ENCODE results near the gene DISP3.
"Not testable (repeated sequence)": the region's sequence is repeated elsewhere in the genome, so short reads cannot be mapped to it uniquely, and the experiment has no call there.

DISP3 gene

DNA sequence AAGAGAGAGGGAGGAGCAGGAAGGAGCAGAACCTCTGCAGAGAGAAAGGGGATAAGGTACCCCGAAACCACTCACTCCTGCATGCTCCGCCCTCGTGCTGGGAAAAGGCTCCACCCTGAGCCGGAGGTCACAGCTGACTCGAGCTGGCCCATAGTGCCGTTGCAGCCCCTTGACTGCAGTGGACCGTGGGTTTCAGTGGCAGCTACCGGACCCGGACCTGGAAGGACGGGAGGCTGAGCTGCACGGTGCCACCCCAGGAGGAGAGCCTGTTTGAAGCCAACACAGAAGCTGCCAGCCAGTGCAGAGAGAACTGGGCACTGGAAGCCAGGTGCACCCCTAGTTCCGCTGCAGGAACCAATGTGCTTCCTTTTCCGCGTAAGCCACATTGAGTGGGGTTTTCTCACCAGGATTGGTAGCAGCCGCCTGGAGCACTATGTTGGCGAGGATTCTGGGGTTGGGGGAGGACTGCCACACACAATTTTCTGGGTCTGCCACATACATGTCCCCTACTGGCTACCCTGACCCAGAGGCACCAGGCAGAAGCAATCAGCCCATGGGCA, 91.9 kb downstream of the DISP3 start:
- H3K9ac ChIP-seq (ENCODE audit: low read length): no peak overlapping the region
- no peaks in the 10 kb centered on the region for H3K9me3 ChIP-seq (ENCODE audit: control insufficient read depth, insufficient read depth, low read depth, low read length)
- no peaks in the 10 kb centered on the region for H3K36me3 ChIP-seq (ENCODE audit: control insufficient read depth, insufficient read depth, low read length)
- H3K27me3 ChIP-seq (ENCODE audit: control insufficient read depth, insufficient read depth, low read length): no peaks in the 10 kb centered on the region
- no peak overlapping the region for H3K27ac ChIP-seq (ENCODE audit: low read depth, low read length)
- no peak overlapping the region for H3K4me3 ChIP-seq (ENCODE audit: low read depth, low read length)
- peaks cover 16% of the 10 kb centered on the region for H3K4me1 ChIP-seq (ENCODE audit: control insufficient read depth, insufficient read depth, low read length)

- no peaks in the 10 kb centered on the region for H3K9me3 ChIP-seq (ENCODE audit: control insufficient read depth, insufficient read depth, low read depth, low read length)
- H3K9ac ChIP-seq (ENCODE audit: low read length): no peak overlapping the region
- no peak overlapping the region for H3K27ac ChIP-seq (ENCODE audit: low read depth, low read length)
- H3K27me3 ChIP-seq (ENCODE audit: control insufficient read depth, insufficient read depth, low read length): no peaks in the 10 kb centered on the region
- no peak overlapping the region for H3K4me3 ChIP-seq (ENCODE audit: low read depth, low read length)
- peaks cover 4% of the 10 kb centered on the region for H3K4me1 ChIP-seq (ENCODE audit: control insufficient read depth, insufficient read depth, low read length)
- no peaks in the 10 kb centered on the region for H3K36me3 ChIP-seq (ENCODE audit: control insufficient read depth, insufficient read depth, low read length)
These were observed 93.1 kb downstream of the DISP3 start for GRCh38 chr1:11571906-11572616.

GRCh38 chr1:11573116-11573692, 94.2 kb downstream of the DISP3 start:
- no peak overlapping the region for H3K4me3 ChIP-seq (ENCODE audit: low read depth, low read length)
- peaks cover 2% of the 10 kb centered on the region for H3K4me1 ChIP-seq (ENCODE audit: control insufficient read depth, insufficient read depth, low read length)
- no peak overlapping the region for H3K9ac ChIP-seq (ENCODE audit: low read length)
- no peaks in the 10 kb centered on the region for H3K36me3 ChIP-seq (ENCODE audit: control insufficient read depth, insufficient read depth, low read length)
- H3K9me3 ChIP-seq (ENCODE audit: control insufficient read depth, insufficient read depth, low read depth, low read length): no peaks in the 10 kb centered on the region
- H3K27ac ChIP-seq (ENCODE audit: low read depth, low read length): no peak overlapping the region
- H3K27me3 ChIP-seq (ENCODE audit: control insufficient read depth, insufficient read depth, low read length): no peaks in the 10 kb centered on the region

GRCh38 chr1:11575553-11575952, 96.6 kb downstream of the DISP3 start:
- H3K36me3 ChIP-seq (ENCODE audit: control insufficient read depth, insufficient read depth, low read length): no peaks in the 10 kb centered on the region
- H3K27ac ChIP-seq (ENCODE audit: low read depth, low read length): no peak overlapping the region
- peaks cover 2% of the 10 kb centered on the region; the same call in 1 of the 2 replicates for H3K27me3 ChIP-seq (ENCODE audit: control insufficient read depth, insufficient read depth, low read length)
- no peak overlapping the region for H3K9ac ChIP-seq (ENCODE audit: low read length)
- H3K9me3 ChIP-seq (ENCODE audit: control insufficient read depth, insufficient read depth, low read depth, low read length): no peaks in the 10 kb centered on the region
- H3K4me1 ChIP-seq (ENCODE audit: control insufficient read depth, insufficient read depth, low read length): peaks cover 2% of the 10 kb centered on the region
- no peak overlapping the region for H3K4me3 ChIP-seq (ENCODE audit: low read depth, low read length)

DNA sequence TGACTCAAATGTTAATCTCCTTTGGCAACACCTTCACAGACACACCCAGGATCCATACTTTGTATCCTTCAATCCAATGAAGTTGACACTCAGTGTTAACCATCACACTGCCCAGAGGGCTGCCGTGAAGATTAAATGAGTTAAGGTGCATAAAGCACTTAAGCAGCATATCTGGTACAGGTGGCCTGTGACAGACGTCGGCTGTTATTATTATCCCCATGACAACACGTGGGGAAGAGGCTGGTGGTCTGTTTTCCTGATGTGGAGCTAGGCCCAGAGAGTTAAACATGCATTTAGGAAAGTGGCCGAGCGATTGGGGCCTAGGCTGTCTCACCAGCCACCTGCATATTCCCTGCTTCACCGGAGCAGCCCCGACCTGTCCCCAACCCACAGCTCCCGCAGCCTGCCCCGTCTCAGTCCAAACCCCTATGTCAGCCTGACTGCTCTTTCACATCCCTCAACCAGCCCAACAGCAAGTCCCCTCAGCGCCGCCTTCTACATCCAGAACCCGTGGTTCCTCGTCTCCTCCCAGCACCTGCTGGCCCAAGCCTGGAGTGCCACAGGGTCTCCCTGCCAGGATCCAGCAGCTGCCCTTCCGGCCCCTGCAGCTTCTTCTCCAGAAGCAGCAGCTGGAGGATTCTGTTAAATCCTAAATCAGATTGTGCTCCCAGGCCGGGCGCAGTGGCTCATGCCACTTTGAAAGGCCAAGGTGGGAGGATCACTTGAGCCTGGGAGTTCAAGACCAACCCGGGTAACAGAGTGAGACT, 97.3 kb downstream of the DISP3 start:
- H3K9me3 ChIP-seq (ENCODE audit: control insufficient read depth, insufficient read depth, low read depth, low read length): no peaks in the 10 kb centered on the region
- H3K9ac ChIP-seq (ENCODE audit: low read length): no peak overlapping the region
- H3K4me1 ChIP-seq (ENCODE audit: control insufficient read depth, insufficient read depth, low read length): peaks cover 2% of the 10 kb centered on the region
- H3K27ac ChIP-seq (ENCODE audit: low read depth, low read length): no peak overlapping the region
- peaks cover 2% of the 10 kb centered on the region; the same call in 1 of the 2 replicates for H3K27me3 ChIP-seq (ENCODE audit: control insufficient read depth, insufficient read depth, low read length)
- no peak overlapping the region for H3K4me3 ChIP-seq (ENCODE audit: low read depth, low read length)
- no peaks in the 10 kb centered on the region for H3K36me3 ChIP-seq (ENCODE audit: control insufficient read depth, insufficient read depth, low read length)

GRCh38 chr1:11578004-11578403, 99.0 kb downstream of the DISP3 start:
- no peaks in the 10 kb centered on the region for H3K4me1 ChIP-seq (ENCODE audit: control insufficient read depth, insufficient read depth, low read length)
- no peak overlapping the region for H3K9ac ChIP-seq (ENCODE audit: low read length)
- no peaks in the 10 kb centered on the region for H3K36me3 ChIP-seq (ENCODE audit: control insufficient read depth, insufficient read depth, low read length)
- H3K27ac ChIP-seq (ENCODE audit: low read depth, low read length): no peak overlapping the region
- no peak overlapping the region for H3K4me3 ChIP-seq (ENCODE audit: low read depth, low read length)
- H3K9me3 ChIP-seq (ENCODE audit: control insufficient read depth, insufficient read depth, low read depth, low read length): no peaks in the 10 kb centered on the region
- peaks cover 2% of the 10 kb centered on the region; the same call in 1 of the 2 replicates for H3K27me3 ChIP-seq (ENCODE audit: control insufficient read depth, insufficient read depth, low read length)

DNA sequence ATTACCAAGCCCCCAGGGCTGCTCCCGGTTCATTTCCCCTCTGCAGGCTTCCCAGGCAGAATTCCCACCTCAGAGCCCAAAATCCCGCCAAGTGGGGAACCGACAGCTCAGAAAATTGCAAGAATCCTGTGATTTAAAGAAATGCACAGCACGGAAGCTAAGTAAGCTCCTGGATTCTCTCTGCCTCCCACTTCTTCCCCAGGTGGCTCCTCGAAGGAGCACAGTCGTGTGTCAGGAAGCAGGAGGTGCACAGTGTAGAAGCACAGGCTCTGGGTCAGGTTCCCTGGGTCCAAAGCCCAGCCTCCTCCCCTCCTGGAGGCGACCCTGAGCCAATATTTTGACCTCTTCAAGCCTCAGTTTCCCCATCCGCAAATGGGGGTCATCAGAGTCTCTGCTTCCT, 100.6 kb downstream of the DISP3 start:
- H3K4me3 ChIP-seq (ENCODE audit: low read depth, low read length): no peak overlapping the region
- no peak overlapping the region for H3K27ac ChIP-seq (ENCODE audit: low read depth, low read length)
- no peaks in the 10 kb centered on the region for H3K36me3 ChIP-seq (ENCODE audit: control insufficient read depth, insufficient read depth, low read length)
- no peaks in the 10 kb centered on the region for H3K4me1 ChIP-seq (ENCODE audit: control insufficient read depth, insufficient read depth, low read length)
- H3K9me3 ChIP-seq (ENCODE audit: control insufficient read depth, insufficient read depth, low read depth, low read length): no peaks in the 10 kb centered on the region
- peaks cover 2% of the 10 kb centered on the region; the same call in 1 of the 2 replicates for H3K27me3 ChIP-seq (ENCODE audit: control insufficient read depth, insufficient read depth, low read length)
- H3K9ac ChIP-seq (ENCODE audit: low read length): no peak overlapping the region

DNA sequence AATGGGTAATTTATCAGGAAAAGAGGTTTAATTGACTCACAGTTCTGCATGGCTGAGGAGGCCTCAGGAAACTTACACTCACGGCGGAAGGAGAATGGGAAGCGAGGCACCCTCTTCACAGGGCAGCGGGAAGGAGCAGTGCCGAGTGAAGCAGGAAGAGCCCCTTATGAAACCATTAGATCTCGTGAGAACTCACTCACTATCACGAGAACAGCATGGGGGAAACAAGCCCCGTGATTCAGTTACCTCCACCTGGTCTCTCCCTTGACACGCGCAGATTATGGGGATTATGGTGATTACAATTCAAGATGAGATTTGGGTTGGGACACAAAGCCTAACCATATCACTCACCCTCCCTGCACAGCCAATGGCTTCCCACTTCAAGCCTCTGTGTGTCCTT, 101.1 kb downstream of the DISP3 start:
- H3K36me3 ChIP-seq (ENCODE audit: control insufficient read depth, insufficient read depth, low read length); H3K27me3 ChIP-seq (ENCODE audit: control insufficient read depth, insufficient read depth, low read length); H3K4me3 ChIP-seq (ENCODE audit: low read depth, low read length); H3K27ac ChIP-seq (ENCODE audit: low read depth, low read length); H3K9ac ChIP-seq (ENCODE audit: low read length); H3K4me1 ChIP-seq (ENCODE audit: control insufficient read depth, insufficient read depth, low read length); H3K9me3 ChIP-seq (ENCODE audit: control insufficient read depth, insufficient read depth, low read depth, low read length): not testable (repeated sequence)

DNA sequence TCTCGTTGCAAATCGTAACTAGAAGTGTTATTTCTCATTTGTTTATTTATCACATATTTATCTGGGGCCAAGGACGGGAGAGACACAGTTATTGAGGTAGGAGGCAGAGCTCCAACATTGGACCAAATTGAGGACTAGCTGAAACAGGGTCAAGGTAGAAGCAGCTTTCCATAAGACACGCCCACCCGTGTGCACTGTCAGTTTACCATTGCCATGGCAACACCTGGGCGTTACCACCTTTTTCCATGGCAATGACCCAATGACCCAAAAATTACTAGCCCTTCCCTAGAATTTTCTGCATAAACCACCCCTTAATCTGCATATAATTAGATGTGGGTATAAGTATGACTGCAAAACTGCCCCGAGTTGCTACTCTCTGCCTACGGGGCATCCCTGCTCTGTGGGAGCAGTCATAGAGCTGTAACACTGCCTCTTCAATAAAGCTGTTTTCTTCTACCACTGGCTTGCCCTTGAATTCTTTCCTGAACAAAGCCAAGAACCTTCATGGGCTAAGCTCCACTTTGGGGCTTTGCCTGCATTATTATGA, 102.6 kb downstream of the DISP3 start:
- Histone ChIP-seq H3K27me3 (ENCODE audit: control insufficient read depth, insufficient read depth, low read length) (peaks cover 2% of the 10 kb centered on the region; the same call in 1 of the 2 replicates), H3K36me3 (ENCODE audit: control insufficient read depth, insufficient read depth, low read length) (no peaks in the 10 kb centered on the region), H3K27ac (ENCODE audit: low read depth, low read length) (no peak overlapping the region), H3K9me3 (ENCODE audit: control insufficient read depth, insufficient read depth, low read depth, low read length) (no peaks in the 10 kb centered on the region), H3K9ac (ENCODE audit: low read length) (no peak overlapping the region), H3K4me1 (ENCODE audit: control insufficient read depth, insufficient read depth, low read length) (no peaks in the 10 kb centered on the region), H3K4me3 (ENCODE audit: low read depth, low read length) (no peak overlapping the region)

DNA sequence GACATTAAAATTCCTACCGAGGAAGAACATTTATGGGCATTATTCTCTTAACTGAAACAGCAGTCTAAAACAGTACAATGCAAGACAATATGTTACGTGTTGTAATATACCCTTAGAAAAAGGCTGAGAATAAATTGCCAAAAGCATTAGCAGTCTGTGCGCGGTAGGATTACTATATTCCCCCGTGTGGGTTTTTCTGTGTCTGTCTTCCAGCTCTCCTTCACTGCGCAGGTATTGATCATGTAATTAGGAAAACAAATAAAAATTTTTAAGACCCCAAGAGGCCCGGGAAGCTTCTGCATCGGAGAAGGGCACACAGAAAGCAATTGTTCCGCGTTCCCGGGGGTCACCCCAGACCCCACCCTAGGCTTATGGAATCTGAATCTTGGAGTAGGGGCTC, 106.4 kb downstream of the DISP3 start:
- no peaks in the 10 kb centered on the region for H3K9me3 ChIP-seq (ENCODE audit: control insufficient read depth, insufficient read depth, low read depth, low read length)
- H3K4me1 ChIP-seq (ENCODE audit: control insufficient read depth, insufficient read depth, low read length): no peaks in the 10 kb centered on the region
- no peak overlapping the region for H3K9ac ChIP-seq (ENCODE audit: low read length)
- no peak overlapping the region for H3K4me3 ChIP-seq (ENCODE audit: low read depth, low read length)
- peaks cover 1% of the 10 kb centered on the region; the same call in 1 of the 2 replicates for H3K27me3 ChIP-seq (ENCODE audit: control insufficient read depth, insufficient read depth, low read length)
- H3K27ac ChIP-seq (ENCODE audit: low read depth, low read length): no peak overlapping the region
- H3K36me3 ChIP-seq (ENCODE audit: control insufficient read depth, insufficient read depth, low read length): no peaks in the 10 kb centered on the region

Data from HUES6 (cell line).